B cell (primary cell): Measurements from ENCODE around the gene ADGRV1.

Experiments
- CTCF ChIP-seq: fragments of 200-600 bp; IDR thresholded peaks from one replicate; pipeline ENCODE4 v1.8.0; 2022; ENCODE audit warnings: antibody characterized with exemption, mild to moderate bottlenecking
- EZH2 ChIP-seq: IDR thresholded peaks from 2 replicates; pipeline ENCODE4 v1.6.1; 2012; ENCODE audit warnings: borderline replicate concordance, low read depth, mild to moderate bottlenecking, moderate library complexity, low read length; ENCODE audit not compliant: insufficient read depth, poor library complexity, severe bottlenecking

- TF ChIP-seq CTCF (no peak), EZH2 (no peak)
These were observed 574.0 kb downstream of the ADGRV1 start for GRCh38 chr5:91132550-91132949.
